Measurements from ENCODE around the gene FOXRED1.

The FOXRED1 gene

DNA sequence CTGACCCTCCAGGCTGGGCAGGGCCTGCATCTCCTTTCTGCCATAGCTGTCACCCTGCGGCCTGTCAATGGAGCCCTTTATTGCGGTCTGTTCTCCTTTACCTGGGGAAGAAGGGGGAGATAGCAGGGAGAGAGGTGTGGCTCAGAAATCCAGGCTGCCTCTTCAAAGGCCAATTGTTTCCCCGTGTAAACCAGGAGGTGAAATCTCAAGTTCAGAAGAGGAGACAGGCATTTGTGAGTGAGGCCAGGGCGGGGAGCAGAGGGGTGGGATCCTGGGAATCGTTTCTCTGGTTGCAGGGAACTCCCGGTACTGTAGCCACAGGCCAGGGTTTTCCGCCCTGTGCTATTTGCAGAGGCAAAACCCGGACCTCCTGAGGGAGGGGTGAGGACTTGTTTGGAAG is 44.0 kb downstream of the FOXRED1 start:
- DNase-seq = no peak

DNA sequence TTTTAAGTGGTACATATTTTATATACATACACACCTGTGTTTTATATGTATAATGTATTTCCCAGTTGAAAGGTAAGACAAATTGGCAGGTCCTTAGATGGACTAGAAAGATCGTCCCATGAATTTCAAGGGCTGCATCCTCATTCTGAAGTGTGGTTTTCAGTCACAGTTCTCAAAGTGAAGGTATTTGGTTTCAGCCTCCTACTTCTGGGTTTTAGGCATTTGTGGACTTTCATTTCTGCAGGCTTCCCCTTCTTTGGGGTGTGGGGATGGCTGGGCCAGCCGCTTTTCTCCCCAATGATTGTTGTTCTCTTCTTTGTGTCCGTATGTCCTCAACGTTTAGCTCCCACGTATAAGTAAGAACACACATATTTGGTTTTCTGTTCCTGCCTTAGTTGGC is 44.9 kb downstream of the FOXRED1 start:
- no peak for DNase-seq

DNA sequence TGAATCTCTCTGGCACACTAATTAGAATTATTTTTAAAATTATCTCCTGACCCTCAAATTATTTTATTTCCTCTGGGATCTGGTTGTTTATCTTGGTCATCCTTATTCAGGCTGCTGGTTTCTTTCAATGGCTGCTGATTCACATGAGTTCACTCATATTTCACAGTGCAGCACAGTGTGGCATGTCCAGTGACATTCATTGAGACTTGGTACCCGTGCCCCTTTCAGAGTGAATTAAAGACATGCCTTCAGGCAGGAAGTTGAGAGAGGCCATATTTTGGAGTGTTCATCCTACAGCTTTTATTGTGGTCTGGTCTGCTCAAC is 48.4 kb downstream of the FOXRED1 start:
- no peak for DNase-seq

DNA sequence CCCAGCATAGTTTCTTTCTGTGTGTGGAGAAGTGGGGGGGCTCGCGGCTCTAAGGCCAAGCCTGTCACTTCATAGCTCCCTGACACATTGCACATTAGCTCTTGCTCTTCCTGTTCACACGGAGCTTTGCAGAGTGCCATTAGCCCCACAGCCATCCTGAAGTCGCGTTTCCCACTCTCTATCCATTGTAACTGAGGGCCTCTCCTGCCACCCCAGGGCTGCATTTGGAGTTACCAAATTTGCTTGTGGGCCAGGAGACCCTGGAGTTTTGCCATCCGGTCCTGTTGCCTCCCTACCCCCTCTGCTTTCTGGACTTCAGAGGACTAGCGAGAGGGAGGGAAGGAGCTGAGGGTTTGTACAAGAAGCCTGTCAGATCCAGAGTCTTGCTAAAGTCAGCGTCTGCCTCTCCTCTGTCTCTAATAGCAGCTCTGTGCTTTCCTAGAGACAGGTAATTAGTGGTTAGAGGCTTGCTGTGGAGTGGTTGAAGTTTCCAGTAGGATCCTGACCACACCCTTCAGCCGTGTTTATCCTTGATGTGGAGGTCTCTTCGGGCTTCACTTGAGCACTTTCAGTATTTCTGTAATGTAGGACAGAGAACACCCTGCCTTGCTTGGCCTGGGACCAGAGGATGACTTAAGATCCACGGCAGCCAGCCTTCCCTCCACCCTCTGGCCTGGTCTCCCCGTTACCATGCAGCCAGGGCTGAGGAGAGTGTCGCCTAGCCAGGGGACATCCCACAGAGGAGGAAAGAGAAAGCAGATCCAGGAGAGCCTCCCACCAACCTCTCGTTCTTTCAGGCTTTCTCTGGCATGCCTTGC is 49.0 kb downstream of the FOXRED1 start:
- DNase-seq = peak in 11 of 14 donors; percentile 5 to 84 (median 39)

DNA sequence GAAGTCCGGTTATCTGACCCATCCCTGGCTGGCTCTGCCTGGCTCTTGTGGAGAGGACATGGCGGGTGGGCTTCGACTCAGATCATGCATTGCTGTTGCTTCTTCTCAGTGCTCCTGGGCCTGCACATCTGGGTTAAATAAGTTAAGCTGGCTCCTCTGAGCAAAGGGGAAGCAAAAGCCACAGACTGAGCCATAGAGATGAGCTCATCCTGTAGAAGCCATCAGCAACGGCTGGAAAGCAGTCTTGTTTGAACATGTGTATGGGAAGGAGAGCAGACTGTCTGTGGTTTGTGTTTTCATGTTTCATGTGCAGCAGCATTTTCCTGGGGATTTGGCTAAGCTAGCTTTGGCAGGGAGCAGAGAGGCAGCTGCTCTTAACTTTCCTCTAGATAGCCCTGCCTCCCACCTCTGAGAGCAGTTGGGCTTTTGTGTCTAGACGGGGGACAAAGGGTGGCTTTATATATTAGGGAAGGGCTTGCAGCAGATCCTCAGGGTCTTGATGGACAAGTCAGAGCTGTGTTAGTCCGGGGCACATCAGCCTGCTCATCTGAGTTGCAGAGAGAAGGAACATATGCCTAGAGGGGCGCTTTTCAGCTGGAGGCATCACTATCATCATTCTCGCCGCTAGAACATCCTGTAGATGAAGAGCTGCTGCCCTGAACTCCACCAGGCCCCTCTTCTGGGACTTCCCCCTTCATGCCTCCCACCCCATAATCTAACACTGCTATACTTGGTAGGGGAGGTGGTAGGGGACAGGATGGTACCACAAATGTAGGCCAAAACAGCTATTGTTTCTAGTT is 49.8 kb downstream of the FOXRED1 start:
- peak in 3 of 14 donors; percentile 39 to 63 (median 61) for DNase-seq

DNA sequence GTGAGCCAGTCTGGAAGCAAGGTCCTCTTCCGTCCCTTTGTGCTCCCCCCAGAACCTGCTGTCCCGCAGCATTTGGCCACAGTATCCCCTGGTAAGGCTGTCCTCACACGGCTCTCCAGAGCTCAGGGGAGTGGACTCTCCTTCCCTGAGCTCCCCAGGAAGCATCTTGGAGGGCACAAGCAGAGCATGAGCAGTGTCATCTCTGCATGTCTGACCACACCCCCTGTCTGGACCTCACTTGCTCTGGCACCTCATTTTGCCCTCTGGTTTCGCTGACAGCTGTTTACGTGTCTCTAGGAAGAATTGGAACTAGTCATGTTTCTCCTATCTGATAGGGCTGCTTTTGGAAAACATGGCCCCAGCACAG is 50.4 kb downstream of the FOXRED1 start:
- DNase-seq = no peak

DNA sequence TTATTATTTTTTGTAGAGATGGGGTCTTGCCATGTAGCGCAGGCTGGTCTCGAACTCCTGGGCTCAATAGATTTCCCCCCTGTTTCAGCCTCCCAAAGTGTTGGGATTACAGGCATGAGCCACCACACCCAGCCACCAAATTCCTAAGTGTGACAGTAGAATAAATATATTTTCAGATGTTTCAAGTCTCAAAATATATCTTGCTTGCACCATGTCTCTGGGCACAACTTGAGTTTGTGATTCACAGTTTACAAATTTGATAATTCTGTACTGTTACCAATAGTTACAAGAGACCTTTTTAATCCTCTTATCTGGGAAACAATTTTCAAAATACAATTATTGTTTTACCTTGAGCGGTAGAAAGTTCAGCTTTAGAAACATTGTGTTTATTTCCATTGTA is 54.0 kb downstream of the FOXRED1 start:
- no peak for DNase-seq

DNA sequence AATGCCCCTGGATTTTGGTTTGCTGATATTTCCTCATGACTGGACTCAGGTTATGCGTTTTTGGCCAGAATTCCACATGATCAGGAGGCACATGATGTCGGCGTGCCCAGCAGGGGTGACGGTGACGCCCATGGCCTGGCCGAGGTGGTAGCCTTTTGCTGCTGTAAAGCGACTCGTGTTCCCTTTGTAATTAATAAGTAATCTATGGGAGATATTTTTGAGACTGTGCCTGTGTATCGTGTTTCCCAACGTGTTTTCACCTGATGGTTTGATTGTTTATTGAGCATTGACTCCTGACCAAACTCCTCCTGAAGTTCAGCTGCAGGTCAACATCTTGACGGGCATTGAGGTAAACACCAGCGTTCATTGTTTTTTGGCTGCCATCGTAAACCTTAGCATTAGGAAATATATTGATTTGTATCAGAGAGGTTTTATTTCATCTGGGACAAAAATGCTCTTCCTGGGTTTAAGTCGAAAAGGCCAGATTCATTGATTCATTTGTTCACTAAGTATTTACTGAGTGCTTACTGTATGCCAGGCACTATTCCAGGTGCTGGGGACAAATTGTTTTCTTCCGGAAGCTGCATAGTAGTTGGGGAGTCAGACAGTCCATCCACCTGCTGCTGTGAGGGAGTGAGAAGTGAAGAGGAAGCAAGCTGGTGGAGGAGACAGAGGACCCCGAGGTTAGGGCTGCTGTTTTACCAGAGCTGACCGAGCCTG is 58.5 kb downstream of the FOXRED1 start:
- no peak for DNase-seq
